Colonic mucosa (tissue), 4 donors: ENCODE results near the gene CPEB4. TPM values are rescaled to one million over a fixed set of nuclear protein-coding genes. Genes with fewer than 3 reads are reported as not detected.
A peak's percentile ranks its signal among the peaks of the same experiment; 100 is the strongest.

ENCODE experiments used
- DNase-seq: peaks from one replicate; pipeline ENCODE4 v3.0.0-alpha.2; 2020
- H3K27ac ChIP-seq: fragments of 200-600 bp; one replicate; pipeline ENCODE4 v1.8.0; 2021
- H3K27me3 ChIP-seq: fragments of 200-600 bp; one replicate; pipeline ENCODE4 v1.8.0; 2021
- H3K36me3 ChIP-seq: fragments of 200-600 bp; one replicate; pipeline ENCODE4 v1.8.0; 2021
- H3K4me1 ChIP-seq: fragments of 200-600 bp; one replicate; pipeline ENCODE4 v1.8.0; 2021; ENCODE audit warnings: mild to moderate bottlenecking
- H3K4me3 ChIP-seq: fragments of 200-600 bp; one replicate; pipeline ENCODE4 v1.8.0; 2021
- H3K9ac ChIP-seq, 2 donors: one replicate each; pipeline ENCODE4 v1.7.0; 2013; ENCODE audit warnings: control low read depth in 2 of 2, low read depth in 2 of 2, low read length in 2 of 2
- H3K9me3 ChIP-seq: fragments of 200-600 bp; one replicate; pipeline ENCODE4 v1.8.0; 2021
- CTCF ChIP-seq: fragments of 200-600 bp; IDR thresholded peaks from one replicate; pipeline ENCODE4 v1.8.0; 2022; ENCODE audit warnings: antibody characterized with exemption, mild to moderate bottlenecking
- intact Hi-C: fragments of 100-400 bp; cut with DNase I; formaldehyde crosslinking; loops from one replicate; pipeline ENCODE4 v1.14.1; 2022
- total RNA-seq, 2 donors: library from RNA; stranded (reverse); fragmentation: NEBNext Ultra II Directional in 1 of 2; extraction: Animal tissue kit (Norgen Biotek cat#: 25700) in 1 of 2; gene quantifications; one replicate each; pipeline ENCODE4 v1.2.1, GENCODE V29; 2021
- donor health status: healthy.
- donor health status: DM: no; HTN: no; CAD: no.
- donor health status: DM: no; HTN: no; CAD: no.

CPEB4 gene
- total RNA-seq, 2 donors from 2014 or later = 23.3 to 41.7 TPM

GRCh38 chr5:173923218-173924095, 35.3 kb downstream of the CPEB4 start:
- H3K4me1 ChIP-seq = peaks cover 5% of the 10 kb centered on the region
- no peaks in the 10 kb centered on the region for H3K36me3 ChIP-seq

GRCh38 chr5:173924899-173925298, 36.8 kb downstream of the CPEB4 start:
- intact Hi-C loops = no loop called here
- H3K4me3 ChIP-seq = no peak overlapping the region
- H3K9ac ChIP-seq = no peak overlapping the region
- no peak for TF ChIP-seq CTCF
- H3K27ac ChIP-seq = no peak overlapping the region
- DNase-seq = no peak
- no peaks in the 10 kb centered on the region for H3K27me3 ChIP-seq
- peaks cover 4% of the 10 kb centered on the region for H3K4me1 ChIP-seq
- no peaks in the 10 kb centered on the region for H3K9me3 ChIP-seq
- H3K36me3 ChIP-seq = no peaks in the 10 kb centered on the region

More at GRCh38 chr5:173923218-173924095, 35.3 kb downstream of the CPEB4 start:
- TF ChIP-seq CTCF = no peak
- Histone ChIP-seq H3K27ac (no peak overlapping the region), H3K4me3 (no peak overlapping the region), H3K9ac (no peak overlapping the region), H3K27me3 (no peaks in the 10 kb centered on the region), H3K9me3 (no peaks in the 10 kb centered on the region)
- intact Hi-C loops = no loop called here
- DNase-seq = no peak

- Histone ChIP-seq H3K4me3 (no peak overlapping the region), H3K9me3 (no peaks in the 10 kb centered on the region), H3K27me3 (no peaks in the 10 kb centered on the region), H3K9ac (no peak overlapping the region), H3K4me1 (no peaks in the 10 kb centered on the region), H3K36me3 (no peaks in the 10 kb centered on the region), H3K27ac (no peak overlapping the region)
- peak; percentile 28 for TF ChIP-seq CTCF
- DNase-seq = peak; percentile 66
- intact Hi-C loops = no loop called here
Measured at GRCh38 chr5:173925449-173926071, 37.4 kb downstream of the CPEB4 start.

- no peak overlapping the region for H3K27ac ChIP-seq
- H3K9me3 ChIP-seq = no peaks in the 10 kb centered on the region
- no peak for TF ChIP-seq CTCF
- no peaks in the 10 kb centered on the region for H3K4me1 ChIP-seq
- H3K4me3 ChIP-seq = no peak overlapping the region
- H3K36me3 ChIP-seq = no peaks in the 10 kb centered on the region
- H3K9ac ChIP-seq = no peak overlapping the region
- intact Hi-C loops = no loop called here
- no peak for DNase-seq
- H3K27me3 ChIP-seq = no peaks in the 10 kb centered on the region
Measured at GRCh38 chr5:173926359-173926758, 38.2 kb downstream of the CPEB4 start.

- no peak overlapping the region for H3K27ac ChIP-seq
- TF ChIP-seq CTCF = no peak
- H3K4me3 ChIP-seq = no peak overlapping the region
- H3K27me3 ChIP-seq = no peaks in the 10 kb centered on the region
- H3K4me1 ChIP-seq = no peaks in the 10 kb centered on the region
- H3K9me3 ChIP-seq = no peaks in the 10 kb centered on the region
- no peak for DNase-seq
- intact Hi-C loops = no loop called here
- H3K36me3 ChIP-seq = no peaks in the 10 kb centered on the region
- H3K9ac ChIP-seq = no peak overlapping the region
Measured at GRCh38 chr5:173928871-173929574, 40.9 kb downstream of the CPEB4 start.
